SU-DHL-6 (cell line): ENCODE results near the gene FUT9.

Source experiments
- H2AFZ ChIP-seq: fragments of 200-600 bp; sonication (generic); 2 replicates; pipeline ENCODE4 v1.6.1; 2014; ENCODE audit warnings: low read depth, mild to moderate bottlenecking, moderate library complexity, mixed read lengths, antibody characterized with exemption, low read length; ENCODE audit not compliant: severe bottlenecking
- H3F3A ChIP-seq: fragments of 200-600 bp; shearing (Covaris generic); 2 replicates; pipeline ENCODE4 v1.6.0; 2016; ENCODE audit warnings: antibody characterized with exemption, mild to moderate bottlenecking; ENCODE audit not compliant: insufficient read depth
- H3K27ac ChIP-seq: fragments of 200-600 bp; sonication (generic); 2 replicates; pipeline ENCODE4 v1.5.1; 2016; ENCODE audit warnings: low read depth, mild to moderate bottlenecking, low read length, moderate library complexity, mixed read lengths
- H3K27me3 ChIP-seq: fragments of 200-600 bp; sonication (generic), shearing (Covaris generic); 2 replicates; pipeline ENCODE4 v1.6.0; 2014; ENCODE audit warnings: mild to moderate bottlenecking, low read length
- H3K36me3 ChIP-seq: fragments of 200-600 bp; sonication (generic); 2 replicates; pipeline ENCODE4 v1.6.1; 2014; ENCODE audit warnings: mild to moderate bottlenecking, low read length, mixed read lengths
- H3K4me2 ChIP-seq: fragments of 300-600, 200-600 bp; shearing (Covaris generic), sonication (generic); 2 replicates; pipeline ENCODE4 v1.6.0; 2014; ENCODE audit warnings: low read length, low read depth, mild to moderate bottlenecking; ENCODE audit not compliant: poor library complexity, severe bottlenecking
- H3K4me3 ChIP-seq: fragments of 200-600 bp; sonication (generic); 2 replicates; pipeline ENCODE4 v1.5.1; 2014; ENCODE audit warnings: antibody characterized with exemption, low read length, mild to moderate bottlenecking, mixed read lengths; ENCODE audit not compliant: insufficient read depth, poor library complexity, severe bottlenecking
- H3K79me2 ChIP-seq: fragments of 200-600 bp; sonication (generic); 2 replicates; pipeline ENCODE4 v1.6.1; 2014; ENCODE audit warnings: mild to moderate bottlenecking, low read length, moderate library complexity; ENCODE audit not compliant: insufficient read depth
- H3K9ac ChIP-seq: fragments of 200-600 bp; sonication (generic); 2 replicates; pipeline ENCODE4 v1.7.0; 2014; ENCODE audit warnings: mild to moderate bottlenecking, low read length
- H3K9me2 ChIP-seq: fragments of 200-600 bp; sonication (generic); replicated peaks from 2 replicates; pipeline ENCODE4 v1.6.1; 2014; ENCODE audit warnings: low read length; ENCODE audit not compliant: insufficient read depth
- H3K9me3 ChIP-seq: fragments of 200-600 bp; sonication (generic); 2 replicates; pipeline ENCODE4 v1.6.1; 2014; ENCODE audit warnings: low read length, mixed read lengths; ENCODE audit not compliant: insufficient read depth
- H4K20me1 ChIP-seq: fragments of 200-600 bp; sonication (generic); 2 replicates; pipeline ENCODE4 v1.6.1; 2014; ENCODE audit warnings: low read depth, mild to moderate bottlenecking, antibody characterized with exemption, low read length, moderate library complexity, mixed read lengths
- CTCF ChIP-seq: fragments of 200-600 bp; sonication (generic); IDR thresholded peaks from one replicate; pipeline ENCODE4 v1.5.1; 2017; ENCODE audit warnings: antibody characterized with exemption, mild to moderate bottlenecking, low read length, moderate library complexity; ENCODE audit not compliant: insufficient read depth, poor library complexity, severe bottlenecking
- EZH2phosphoT487 ChIP-seq: fragments of 200-600 bp; sonication (generic), shearing (Covaris generic); conservative IDR thresholded peaks from 2 replicates; pipeline ENCODE4 v1.6.1; 2018; ENCODE audit warnings: mild to moderate bottlenecking, antibody characterized with exemption, low read length, moderate library complexity, mixed read lengths

Gene FUT9

GRCh38 chr6:96013531-96013930, 2.2 kb upstream of the FUT9 start:
- no peak overlapping the region for H3K27ac ChIP-seq
- no peaks in the 10 kb centered on the region for H3K36me3 ChIP-seq
- H3K9me2 ChIP-seq = no peaks in the 10 kb centered on the region
- H3K9ac ChIP-seq = no peak overlapping the region
- TF ChIP-seq CTCF = no peak
- TF ChIP-seq EZH2phosphoT487 = no peak
- H3K9me3 ChIP-seq = no peaks in the 10 kb centered on the region
- H3F3A ChIP-seq = no peaks in the 10 kb centered on the region
- H3K79me2 ChIP-seq = no peaks in the 10 kb centered on the region
- no peaks in the 10 kb centered on the region for H3K27me3 ChIP-seq
- no peak overlapping the region for H2AFZ ChIP-seq
- no peaks in the 10 kb centered on the region for H4K20me1 ChIP-seq
- no peak overlapping the region for H3K4me3 ChIP-seq
- H3K4me2 ChIP-seq = no peak overlapping the region

- H3K27me3 ChIP-seq = no peaks in the 10 kb centered on the region
- no peak overlapping the region for H2AFZ ChIP-seq
- H3F3A ChIP-seq = no peaks in the 10 kb centered on the region
- no peak overlapping the region for H3K4me3 ChIP-seq
- no peaks in the 10 kb centered on the region for H3K79me2 ChIP-seq
- H3K9me3 ChIP-seq = no peaks in the 10 kb centered on the region
- no peak overlapping the region for H3K9ac ChIP-seq
- H3K9me2 ChIP-seq = no peaks in the 10 kb centered on the region
- no peak overlapping the region for H3K27ac ChIP-seq
- TF ChIP-seq EZH2phosphoT487 (no peak), CTCF (no peak)
- H3K4me2 ChIP-seq = no peak overlapping the region
- H3K36me3 ChIP-seq = no peaks in the 10 kb centered on the region
- H4K20me1 ChIP-seq = no peaks in the 10 kb centered on the region
These were observed 792 bp upstream of the FUT9 start for GRCh38 chr6:96014846-96015517.

GRCh38 chr6:96016334-96017069, 728 bp downstream of the FUT9 start:
- Histone ChIP-seq H3K27ac (no peak overlapping the region), H3K79me2 (no peaks in the 10 kb centered on the region), H3K9me3 (no peaks in the 10 kb centered on the region), H3K4me3 (no peak overlapping the region), H3F3A (no peaks in the 10 kb centered on the region), H2AFZ (no peak overlapping the region), H3K9ac (no peak overlapping the region), H3K36me3 (no peaks in the 10 kb centered on the region), H3K27me3 (no peaks in the 10 kb centered on the region), H3K4me2 (no peak overlapping the region), H3K9me2 (no peaks in the 10 kb centered on the region), H4K20me1 (no peaks in the 10 kb centered on the region)
- TF ChIP-seq EZH2phosphoT487 = no peak
- TF ChIP-seq CTCF = no peak
